Activated naive CD4-positive, alpha-beta T cell treated with Interleukin-2 at 50 U/mL for 16 hours (primary cell): ENCODE measurements around the gene PGBD1.
"Not testable (repeated sequence)": the region's sequence is repeated elsewhere in the genome, so short reads cannot be mapped to it uniquely, and the experiment has no call there.

Experiments
- DNase-seq: peaks from one replicate; pipeline ENCODE4 v3.0.0-alpha.2; 2020

Gene PGBD1

GRCh38 chr6:28269492-28269891, 11.9 kb upstream of the PGBD1 start:
- DNase-seq, result no peak

- DNase-seq, result no peak
These were observed 6.5 kb upstream of the PGBD1 start for GRCh38 chr6:28274888-28275287.

GRCh38 chr6:28277746-28278145, 3.6 kb upstream of the PGBD1 start:
- DNase-seq, result no peak

- no peak for DNase-seq
These were observed 631 bp upstream of the PGBD1 start for GRCh38 chr6:28280595-28281287.

GRCh38 chr6:28282926-28283325, 1.6 kb downstream of the PGBD1 start:
- DNase-seq, result no peak

- no peak for DNase-seq
These were observed 10.2 kb downstream of the PGBD1 start for GRCh38 chr6:28291573-28291972.

- no peak for DNase-seq
These were observed 14.0 kb downstream of the PGBD1 start for GRCh38 chr6:28295326-28295725.

- no peak for DNase-seq
These were observed 15.2 kb downstream of the PGBD1 start for GRCh38 chr6:28296520-28297060.

GRCh38 chr6:28303570-28303969, 22.2 kb downstream of the PGBD1 start:
- DNase-seq, result no peak

- not testable (repeated sequence) for DNase-seq
These were observed 25.0 kb downstream of the PGBD1 start for GRCh38 chr6:28306363-28306762.

- no peak for DNase-seq
These were observed 29.9 kb downstream of the PGBD1 start for GRCh38 chr6:28311139-28311823.

GRCh38 chr6:28312939-28313338, 31.6 kb downstream of the PGBD1 start:
- no peak for DNase-seq

GRCh38 chr6:28315628-28316027, 34.3 kb downstream of the PGBD1 start:
- DNase-seq, result no peak

- DNase-seq, result not testable (repeated sequence)
These were observed 36.5 kb downstream of the PGBD1 start for GRCh38 chr6:28317866-28318265.

- no peak for DNase-seq
These were observed 41.3 kb downstream of the PGBD1 start for GRCh38 chr6:28322661-28323060.

- DNase-seq, result no peak
These were observed 42.5 kb downstream of the PGBD1 start for GRCh38 chr6:28323813-28324424.

GRCh38 chr6:28326371-28326948, 45.1 kb downstream of the PGBD1 start:
- DNase-seq, result no peak

GRCh38 chr6:28330041-28330440, 48.7 kb downstream of the PGBD1 start:
- DNase-seq, result no peak

GRCh38 chr6:28333047-28333446, 51.7 kb downstream of the PGBD1 start:
- no peak for DNase-seq

GRCh38 chr6:28333599-28334018, 52.2 kb downstream of the PGBD1 start:
- no peak for DNase-seq

GRCh38 chr6:28334286-28335039, 53.1 kb downstream of the PGBD1 start:
- no peak for DNase-seq

GRCh38 chr6:28335040-28335563, 53.7 kb downstream of the PGBD1 start:
- DNase-seq, result no peak
